ENCODE results near the gene ZNF559. TPM values are rescaled to one million over a fixed set of nuclear protein-coding genes. Genes with fewer than 3 reads are reported as not detected.

The ZNF559 gene
- total and polyA plus RNA-seq, 2 experiments from 2014 or later: 18.9 to 19.3 TPM

GRCh38 chr19:9342610-9343304 lies 18.8 kb downstream of the ZNF559 start (continued):
- TF ChIP-seq REST (IDR thresholded peaks at IDR 0.05; ENCODE audit: unreplicated experiment): no peak
- no peak for TF ChIP-seq ETS1 (IDR thresholded peaks at IDR 0.05)
- no peak for TF ChIP-seq CREB1 (CRISPR knock-in tag; IDR thresholded peaks at IDR 0.05; ENCODE audit: low read depth)

- Mint-ChIP-seq H3K36me3 (ENCODE audit: low read depth) (peaks cover 83% of the 10 kb centered on the region), H3K4me3 (no peak overlapping the region), H3K9me3 (peaks cover 95% of the 10 kb centered on the region), H3K4me1 (no peaks in the 10 kb centered on the region), H3K27ac (no peak overlapping the region), H3K27me3 (ENCODE audit: insufficient read depth, low read depth, poor library complexity) (no peaks in the 10 kb centered on the region)
- Histone ChIP-seq H3K9me2 (ENCODE audit: insufficient read depth) (no peaks in the 10 kb centered on the region), H3K79me2 (replicated peaks; ENCODE audit: insufficient read depth) (no peaks in the 10 kb centered on the region), H3K27me3 (ENCODE audit: insufficient read depth) (no peaks in the 10 kb centered on the region), H3K4me1 (ENCODE audit: insufficient read depth) (no peaks in the 10 kb centered on the region), H4K20me1 (replicated peaks; ENCODE audit: insufficient read depth) (no peaks in the 10 kb centered on the region), H3F3A (replicated peaks; ENCODE audit: low read depth) (no peaks in the 10 kb centered on the region), H3K36me3 (ENCODE audit: insufficient read depth) (peaks cover 61% of the 10 kb centered on the region), H3K4me2 (no peak overlapping the region), H3K4me3 (no peak overlapping the region), H3K27ac (ENCODE audit: low read depth) (no peak overlapping the region), H2AFZ (no peak overlapping the region)
- no peak for ATAC-seq
- no peak for DNase-seq (ENCODE audit: low spot score)
- TF ChIP-seq CREB1 (CRISPR knock-in tag; IDR thresholded peaks at IDR 0.05; ENCODE audit: low read depth) (no peak), ZNF462 (CRISPR knock-in tag; IDR thresholded peaks at IDR 0.05) (no peak), REST (IDR thresholded peaks at IDR 0.05; ENCODE audit: unreplicated experiment) (no peak), ZNF114 (CRISPR knock-in tag; IDR thresholded peaks at IDR 0.05) (no peak), POLR2AphosphoS5 (IDR thresholded peaks at IDR 0.05; ENCODE audit: low read depth) (no peak), ZNF331 (CRISPR knock-in tag; IDR thresholded peaks at IDR 0.05; ENCODE audit: low read depth) (no peak), EZH2 (IDR thresholded peaks at IDR 0.05; ENCODE audit: low read depth, unreplicated experiment) (no peak)
Observed at GRCh38 chr19:9345005-9345404, 21.0 kb downstream of the ZNF559 start.
